ENCODE measurements around the gene FNDC3A. TPM values are rescaled to one million over a fixed set of nuclear protein-coding genes. Genes with fewer than 3 reads are reported as not detected.
A peak's percentile ranks its signal among the peaks of the same experiment; 100 is the strongest.

FNDC3A gene
- total RNA-seq, 4 donors from 2014 or later = 90.3 to 125 (median 111) TPM

DNA sequence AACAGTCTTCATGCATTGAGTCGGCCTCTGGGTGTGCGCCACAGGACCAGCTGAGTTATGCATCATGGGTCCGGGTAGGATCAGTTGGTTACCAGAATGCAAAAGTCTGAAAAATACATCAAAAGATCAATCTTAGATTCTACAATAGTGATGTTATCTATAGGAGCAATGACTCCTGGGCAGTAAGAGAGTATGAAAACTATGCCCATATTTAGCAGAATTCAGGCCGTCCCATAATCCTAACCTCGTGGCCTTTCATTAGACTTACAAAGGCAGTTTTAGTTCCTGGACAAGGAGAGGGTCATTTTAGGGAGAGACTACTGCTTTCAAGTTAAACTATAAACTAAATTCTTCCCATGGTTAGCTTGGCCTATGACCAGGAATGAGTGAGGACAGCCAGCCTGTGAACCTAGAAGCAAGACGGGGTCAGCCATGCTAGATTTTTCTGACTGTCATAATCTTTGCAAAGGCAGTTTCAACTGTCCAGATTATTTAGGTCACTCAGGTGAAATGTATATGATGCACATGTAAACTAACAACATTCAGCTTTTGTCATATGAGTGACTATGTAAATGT lies 260.2 kb downstream of the FNDC3A start:
- 92 to 97% methylated on average over 6 of the region's 6 CpGs for WGBS, 2 donors
- intact Hi-C loops (cut with DNase I) = no loop called here

DNA sequence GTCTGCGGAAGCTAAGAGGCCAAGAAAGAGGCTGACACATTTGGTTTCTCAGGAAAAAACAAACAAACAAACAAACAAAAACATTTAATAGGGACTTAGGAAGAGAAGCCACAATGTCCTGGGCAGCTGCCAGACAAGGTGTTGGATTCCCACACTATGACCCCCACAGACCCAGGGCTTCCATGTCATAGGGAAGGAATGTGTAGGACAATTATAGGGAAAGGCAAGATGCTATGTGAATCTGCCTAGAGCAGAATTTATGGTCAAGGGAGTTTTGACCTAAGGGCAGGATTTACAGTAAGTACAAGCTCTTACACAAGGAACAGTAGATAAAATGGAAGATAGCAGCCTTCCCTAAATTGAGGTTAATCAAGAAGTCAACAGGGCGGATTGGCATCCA lies 262.9 kb downstream of the FNDC3A start:
- H3K27me3 ChIP-seq = no peaks in the 10 kb centered on the region
- DNase-seq = no peak
- no peaks in the 10 kb centered on the region for H3K9me3 ChIP-seq
- WGBS, 2 donors = 95 to 98% methylated on average over 2 of the region's 2 CpGs
- H3K4me1 ChIP-seq = no peaks in the 10 kb centered on the region
- H3K36me3 ChIP-seq = no peaks in the 10 kb centered on the region
- no peak overlapping the region for H3K4me3 ChIP-seq (replicated peaks in 1 of 3)
- H3K27ac ChIP-seq = no peak overlapping the region
- intact Hi-C loops (cut with DNase I) = no loop called here
- TF ChIP-seq, protein P1, sequence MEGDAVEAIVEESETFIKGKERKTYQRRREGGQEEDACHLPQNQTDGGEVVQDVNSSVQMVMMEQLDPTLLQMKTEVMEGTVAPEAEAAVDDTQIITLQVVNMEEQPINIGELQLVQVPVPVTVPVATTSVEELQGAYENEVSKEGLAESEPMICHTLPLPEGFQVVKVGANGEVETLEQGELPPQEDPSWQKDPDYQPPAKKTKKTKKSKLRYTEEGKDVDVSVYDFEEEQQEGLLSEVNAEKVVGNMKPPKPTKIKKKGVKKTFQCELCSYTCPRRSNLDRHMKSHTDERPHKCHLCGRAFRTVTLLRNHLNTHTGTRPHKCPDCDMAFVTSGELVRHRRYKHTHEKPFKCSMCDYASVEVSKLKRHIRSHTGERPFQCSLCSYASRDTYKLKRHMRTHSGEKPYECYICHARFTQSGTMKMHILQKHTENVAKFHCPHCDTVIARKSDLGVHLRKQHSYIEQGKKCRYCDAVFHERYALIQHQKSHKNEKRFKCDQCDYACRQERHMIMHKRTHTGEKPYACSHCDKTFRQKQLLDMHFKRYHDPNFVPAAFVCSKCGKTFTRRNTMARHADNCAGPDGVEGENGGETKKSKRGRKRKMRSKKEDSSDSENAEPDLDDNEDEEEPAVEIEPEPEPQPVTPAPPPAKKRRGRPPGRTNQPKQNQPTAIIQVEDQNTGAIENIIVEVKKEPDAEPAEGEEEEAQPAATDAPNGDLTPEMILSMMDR (IDR thresholded peaks at IDR 0.05) = no peak
- no peak for TF ChIP-seq POLR2A (IDR thresholded peaks at IDR 0.05)

More for the DNA sequence above, 260.2 kb downstream of the FNDC3A start:
- Histone ChIP-seq H3K9me3 (no peaks in the 10 kb centered on the region), H3K27me3 (no peaks in the 10 kb centered on the region), H3K36me3 (no peaks in the 10 kb centered on the region), H3K27ac (no peak overlapping the region), H3K4me3 (replicated peaks in 1 of 3) (no peak overlapping the region), H3K4me1 (no peaks in the 10 kb centered on the region)
- TF ChIP-seq, protein P1 (IDR thresholded peaks at IDR 0.05) = no peak
- no peak for TF ChIP-seq POLR2A (IDR thresholded peaks at IDR 0.05)
- DNase-seq = no peak

DNA sequence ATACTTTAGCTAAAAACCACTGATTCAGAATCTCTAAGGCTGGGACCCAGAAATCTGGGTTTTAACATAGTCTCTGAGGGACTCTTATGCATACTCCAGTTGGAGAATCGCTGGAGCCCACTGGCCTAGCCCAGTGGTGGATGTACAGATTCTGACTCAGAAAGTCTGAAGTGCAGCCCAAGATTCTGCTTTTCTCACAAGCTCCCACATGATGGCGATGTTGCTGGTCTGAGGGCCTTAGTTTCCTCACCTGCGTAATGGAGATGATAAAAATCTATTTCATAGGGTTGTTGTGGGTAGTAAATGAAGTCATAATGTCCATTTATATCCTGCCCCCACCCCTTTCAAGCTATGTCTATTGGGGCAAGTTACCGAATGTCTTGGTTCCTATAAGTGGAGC lies 264.3 kb downstream of the FNDC3A start:
- Histone ChIP-seq H3K27ac (no peak overlapping the region), H3K36me3 (no peaks in the 10 kb centered on the region), H3K4me3 (replicated peaks in 1 of 3) (no peak overlapping the region), H3K4me1 (no peaks in the 10 kb centered on the region), H3K27me3 (no peaks in the 10 kb centered on the region), H3K9me3 (no peaks in the 10 kb centered on the region)
- 41 to 43% methylated on average over 4 of the region's 4 CpGs for WGBS, 2 donors
- TF ChIP-seq POLR2A (IDR thresholded peaks at IDR 0.05) = no peak
- TF ChIP-seq, protein P1 (IDR thresholded peaks at IDR 0.05) = peak in 5 of 6 experiments; percentile 10 to 43 (median 39)
- no peak for DNase-seq
- intact Hi-C loops (cut with DNase I) = no loop called here

DNA sequence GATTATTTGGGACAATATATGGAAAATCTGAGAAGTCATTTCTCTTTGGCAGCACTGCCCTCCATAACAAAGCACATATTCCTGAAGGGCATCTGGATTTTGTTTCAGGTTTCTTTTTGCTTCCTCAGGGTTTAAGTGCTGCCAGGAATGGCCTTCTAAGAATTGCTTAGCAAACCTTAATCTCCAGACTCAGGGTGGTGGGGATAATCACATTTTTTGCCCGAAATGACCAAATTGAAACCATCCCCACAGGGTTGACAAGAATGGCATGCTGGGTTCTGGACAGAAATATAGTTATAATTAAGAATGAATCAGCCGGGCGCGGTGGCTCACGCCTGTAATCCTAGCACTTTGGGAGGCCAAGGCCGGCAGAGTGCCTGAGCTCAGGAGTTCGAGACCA lies 265.6 kb downstream of the FNDC3A start:
- H3K9me3 ChIP-seq = no peaks in the 10 kb centered on the region
- no peaks in the 10 kb centered on the region for H3K4me1 ChIP-seq
- H3K27ac ChIP-seq = no peak overlapping the region
- no peaks in the 10 kb centered on the region for H3K27me3 ChIP-seq
- DNase-seq = no peak
- no peak overlapping the region for H3K4me3 ChIP-seq (replicated peaks in 1 of 3)
- no peaks in the 10 kb centered on the region for H3K36me3 ChIP-seq
- intact Hi-C loops (cut with DNase I) = no loop called here
- 88 to 98% methylated on average over 7 of the region's 7 CpGs for WGBS, 2 donors
- no peak for TF ChIP-seq POLR2A (IDR thresholded peaks at IDR 0.05)
- TF ChIP-seq, protein P1 (IDR thresholded peaks at IDR 0.05) = no peak

DNA sequence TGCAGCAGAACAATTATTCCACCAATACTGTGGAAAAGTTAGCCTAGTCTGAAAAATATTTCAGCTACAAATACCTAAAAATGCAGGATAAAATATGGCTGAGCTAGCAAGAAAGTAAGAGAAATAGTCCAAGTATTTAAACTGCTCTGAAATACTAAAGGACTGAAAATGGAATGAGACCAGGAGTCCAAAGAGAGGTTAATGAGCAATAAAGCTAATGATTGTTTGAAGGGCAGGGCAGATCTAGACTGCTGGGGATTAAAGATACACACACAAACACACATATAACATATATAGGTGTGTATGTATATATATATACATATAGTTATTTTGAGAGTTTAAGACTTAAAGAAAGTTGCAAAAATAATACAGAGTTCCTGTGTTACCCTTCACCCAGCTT lies 269.4 kb downstream of the FNDC3A start:
- Histone ChIP-seq H3K27me3 (no peaks in the 10 kb centered on the region), H3K36me3 (no peaks in the 10 kb centered on the region), H3K27ac (no peak overlapping the region), H3K4me3 (replicated peaks in 1 of 3) (no peak overlapping the region), H3K9me3 (no peaks in the 10 kb centered on the region), H3K4me1 (peaks cover 14 to 18% of the 10 kb centered on the region in 2 donors)
- no peak for DNase-seq
- intact Hi-C loops (cut with DNase I) = no loop called here
- TF ChIP-seq POLR2A (IDR thresholded peaks at IDR 0.05) = no peak
- TF ChIP-seq, protein P1 (IDR thresholded peaks at IDR 0.05) = no peak

Measured in thyroid gland (tissue), 4 donors.